ENCODE data around the gene CBL. TPM values are rescaled to one million over a fixed set of nuclear protein-coding genes. Genes with fewer than 3 reads are reported as not detected.
A peak's percentile ranks its signal among the peaks of the same experiment; 100 is the strongest.

Gene CBL
- total and polyA plus RNA-seq, 12 donors: 2.7 to 15.6 (median 8.2) TPM

DNA sequence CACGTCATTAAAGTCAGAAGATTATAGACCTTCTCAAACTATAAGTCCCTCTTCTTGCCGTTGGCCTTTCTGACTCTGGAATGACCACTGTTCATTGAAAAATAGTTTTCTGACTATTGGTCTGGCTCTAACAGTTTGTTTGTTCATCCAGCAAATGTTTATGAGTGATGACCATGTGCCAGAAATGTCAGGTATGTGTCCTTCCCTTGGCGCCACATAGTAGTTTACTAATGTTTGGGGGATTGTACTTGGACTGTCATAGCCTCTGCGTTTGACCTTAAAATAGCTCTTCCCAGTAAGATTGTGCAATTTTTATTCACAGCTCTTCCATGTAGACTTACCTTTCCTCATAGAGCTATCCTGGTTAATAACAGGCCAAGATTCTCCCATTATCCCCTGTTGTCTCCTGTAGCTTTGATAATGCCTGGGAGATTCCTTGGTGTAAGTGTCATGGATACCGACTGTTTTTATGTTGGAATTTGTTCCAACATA, 97.1 kb downstream of the CBL start:
- Histone ChIP-seq H3K27ac (no peak overlapping the region), H3K36me3 (peaks cover 0 to 99% (median 27%) of the 10 kb centered on the region in 9 donors), H3K4me1 (peaks cover 1 to 47% (median 17%) of the 10 kb centered on the region in 9 donors)

DNA sequence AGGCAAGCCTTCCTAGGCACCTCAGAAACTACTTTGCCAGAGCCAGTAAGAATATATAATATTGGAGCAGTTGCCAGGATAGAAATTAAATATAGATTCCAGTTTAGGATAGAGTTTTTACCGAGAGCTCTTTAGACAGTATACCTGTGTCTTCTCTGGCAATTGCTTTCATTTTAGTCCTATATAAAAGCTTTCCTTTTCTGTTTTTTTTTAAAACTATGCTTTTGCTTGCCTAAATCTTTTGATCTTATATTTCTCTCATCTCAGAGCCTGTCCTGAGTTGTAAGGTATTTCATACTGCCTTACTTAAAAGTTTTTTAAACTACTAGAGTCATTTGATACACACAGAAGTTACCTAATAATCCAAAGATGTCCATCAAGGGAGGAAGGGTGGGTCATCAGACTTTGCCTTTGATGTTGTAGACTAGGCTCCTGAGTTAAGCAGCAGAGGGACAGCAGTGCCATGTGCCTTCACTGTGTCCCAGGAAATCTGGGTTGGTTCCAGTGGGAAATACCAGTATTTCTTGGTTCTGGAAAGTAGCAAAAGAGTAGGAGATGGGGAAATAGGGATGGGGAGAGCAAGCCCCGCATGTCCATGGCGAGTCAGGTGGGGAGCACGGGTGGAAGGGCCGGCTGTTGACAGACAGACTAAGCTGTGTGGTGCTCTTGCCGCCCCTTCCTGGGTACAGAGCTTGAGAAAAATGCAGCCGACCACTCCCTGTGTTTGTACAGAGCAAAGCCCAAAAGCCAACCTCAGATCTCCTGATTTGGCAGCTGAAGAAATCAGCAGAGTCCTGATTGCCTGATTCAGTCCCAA, 99.6 kb downstream of the CBL start:
- Histone ChIP-seq H3K4me3 (no peak overlapping the region), H3K9me3 (no peaks in the 10 kb centered on the region), H3K27me3 (no peaks in the 10 kb centered on the region), H3K36me3 (peaks cover 0 to 99% (median 31%) of the 10 kb centered on the region in 9 donors), H3K27ac (peak overlapping the region in 8 of 10 donors; percentile 14 to 67 (median 42)), H3K4me1 (peaks cover 0 to 24% (median 8%) of the 10 kb centered on the region in 9 donors)
- DNase-seq (no peak), ATAC-seq (no peak)
- 82 to 90% methylated on average over 7 of the region's 7 CpGs for WGBS, 2 donors
- TF ChIP-seq, protein P1, sequence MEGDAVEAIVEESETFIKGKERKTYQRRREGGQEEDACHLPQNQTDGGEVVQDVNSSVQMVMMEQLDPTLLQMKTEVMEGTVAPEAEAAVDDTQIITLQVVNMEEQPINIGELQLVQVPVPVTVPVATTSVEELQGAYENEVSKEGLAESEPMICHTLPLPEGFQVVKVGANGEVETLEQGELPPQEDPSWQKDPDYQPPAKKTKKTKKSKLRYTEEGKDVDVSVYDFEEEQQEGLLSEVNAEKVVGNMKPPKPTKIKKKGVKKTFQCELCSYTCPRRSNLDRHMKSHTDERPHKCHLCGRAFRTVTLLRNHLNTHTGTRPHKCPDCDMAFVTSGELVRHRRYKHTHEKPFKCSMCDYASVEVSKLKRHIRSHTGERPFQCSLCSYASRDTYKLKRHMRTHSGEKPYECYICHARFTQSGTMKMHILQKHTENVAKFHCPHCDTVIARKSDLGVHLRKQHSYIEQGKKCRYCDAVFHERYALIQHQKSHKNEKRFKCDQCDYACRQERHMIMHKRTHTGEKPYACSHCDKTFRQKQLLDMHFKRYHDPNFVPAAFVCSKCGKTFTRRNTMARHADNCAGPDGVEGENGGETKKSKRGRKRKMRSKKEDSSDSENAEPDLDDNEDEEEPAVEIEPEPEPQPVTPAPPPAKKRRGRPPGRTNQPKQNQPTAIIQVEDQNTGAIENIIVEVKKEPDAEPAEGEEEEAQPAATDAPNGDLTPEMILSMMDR (IDR thresholded peaks at IDR 0.05): no peak
- intact Hi-C loops (cut with DNase I): no loop called here

More for the DNA sequence above, 97.1 kb downstream of the CBL start:
- Histone ChIP-seq H3K4me3 (no peak overlapping the region), H3K9me3 (no peaks in the 10 kb centered on the region), H3K27me3 (no peaks in the 10 kb centered on the region)
- intact Hi-C loops (cut with DNase I): no loop called here
- WGBS, 2 donors: 90 to 94% methylated on average over 5 of the region's 5 CpGs
- ATAC-seq (no peak), DNase-seq (no peak)
- TF ChIP-seq, protein P1 (IDR thresholded peaks at IDR 0.05): no peak

DNA sequence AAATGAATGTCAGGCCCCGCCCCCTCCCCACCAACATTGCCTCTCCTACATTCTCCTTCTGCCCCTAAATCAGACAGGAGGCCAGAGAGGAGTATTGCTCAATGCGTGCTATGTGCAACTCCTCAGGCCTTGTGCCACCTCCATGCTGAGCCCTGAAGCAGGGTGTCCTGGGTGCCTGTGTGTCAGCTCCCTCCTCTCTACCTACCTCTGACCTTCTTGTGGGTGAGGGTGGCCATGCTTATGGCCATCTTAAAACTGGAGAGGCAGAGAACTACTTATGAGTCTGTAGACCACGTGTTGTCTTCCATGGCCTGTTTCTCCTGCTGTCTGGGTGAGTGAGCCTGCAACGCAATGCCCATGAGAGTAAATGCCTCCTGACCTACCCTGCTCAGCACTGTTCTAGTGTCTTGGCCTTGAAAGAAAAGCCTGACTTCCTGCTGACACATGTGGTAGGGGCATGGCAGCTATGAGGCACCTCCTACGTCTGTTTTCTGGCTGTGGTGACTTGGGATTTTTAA, 100.3 kb downstream of the CBL start:
- Histone ChIP-seq H3K27ac (peak overlapping the region in 9 of 10 donors; percentile 4 to 67 (median 46)), H3K27me3 (no peaks in the 10 kb centered on the region), H3K4me1 (peaks cover 0 to 24% (median 8%) of the 10 kb centered on the region in 9 donors), H3K4me3 (no peak overlapping the region), H3K36me3 (peaks cover 0 to 99% (median 37%) of the 10 kb centered on the region in 9 donors), H3K9me3 (no peaks in the 10 kb centered on the region)
- ATAC-seq (peak; percentile 59 to 73 (median 67)), DNase-seq (no peak)
- intact Hi-C loops (cut with DNase I): no loop called here
- TF ChIP-seq, protein P1 (IDR thresholded peaks at IDR 0.05): no peak
- WGBS, 2 donors: 59 to 60% methylated on average over 5 of the region's 5 CpGs

DNA sequence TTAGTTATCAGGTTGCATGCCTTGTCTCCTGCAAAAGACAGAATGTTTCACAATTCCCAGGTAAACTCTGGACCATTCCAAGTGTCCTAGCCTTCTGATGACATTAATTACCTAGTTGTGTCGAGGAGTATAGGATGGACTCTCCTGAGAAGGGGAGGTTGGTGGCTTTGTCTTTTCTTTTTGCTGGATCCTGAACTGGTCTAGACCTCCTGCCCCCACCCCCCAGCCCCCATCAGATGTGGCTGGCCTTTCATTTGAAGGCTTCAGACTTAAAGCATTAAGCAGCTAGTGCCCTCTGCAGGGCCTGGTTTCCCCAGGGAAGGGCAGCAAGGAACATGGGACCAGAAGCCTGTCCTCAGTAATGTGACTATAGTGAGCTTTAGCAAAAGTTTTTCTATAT, 101.1 kb downstream of the CBL start:
- ATAC-seq: peak in 3 of 8 donors; percentile 14 to 43 (median 20)

More for the DNA sequence above, 101.1 kb downstream of the CBL start:
- DNase-seq: no peak
- no peak overlapping the region for H3K4me3 ChIP-seq
- H3K36me3 ChIP-seq: peaks cover 0 to 99% (median 45%) of the 10 kb centered on the region in 9 donors
- peaks cover 0 to 29% (median 8%) of the 10 kb centered on the region in 9 donors for H3K4me1 ChIP-seq
- no peaks in the 10 kb centered on the region for H3K27me3 ChIP-seq
- H3K9me3 ChIP-seq: no peaks in the 10 kb centered on the region
- 58 to 82% methylated on average over 1 of the region's 1 CpG for WGBS, 2 donors
- H3K27ac ChIP-seq: peak overlapping the region in 8 of 10 donors; percentile 4 to 67 (median 42)
- intact Hi-C loops (cut with DNase I): no loop called here
- TF ChIP-seq, protein P1 (IDR thresholded peaks at IDR 0.05): peak in 4 of 9 donors; percentile 15 to 41 (median 24)
